GM23338 (cell line): Measurements from ENCODE around the gene TRIM52. TPM values are rescaled to one million over a fixed set of nuclear protein-coding genes. Genes with fewer than 3 reads are reported as not detected.

Source experiments
- ATAC-seq: fragments of 200-7000 bp; cut with Tn5 transposase; 3 replicates; pipeline ENCODE4 v1.9.1; 2020
- DNase-seq: peaks from one replicate; pipeline ENCODE4 v3.0.0-alpha.2; 2015; ENCODE audit warnings: low spot score
- H2AFZ ChIP-seq: fragments of 200-600 bp; sonication (generic); 2 replicates; pipeline ENCODE4 v1.8.0; 2016; ENCODE audit warnings: antibody characterized with exemption, mild to moderate bottlenecking, moderate library complexity
- H3F3A ChIP-seq: fragments of 200-600 bp; sonication (generic); replicated peaks from 2 replicates; pipeline ENCODE4 v1.8.0; 2017; ENCODE audit warnings: antibody characterized with exemption, mixed run types, low read depth
- H3K27ac ChIP-seq: fragments of 200-600 bp; sonication (generic); 2 replicates; pipeline ENCODE4 v1.6.1; 2016; ENCODE audit warnings: low read depth
- H3K27me3 ChIP-seq: fragments of 200-600 bp; sonication (generic); 2 replicates; pipeline ENCODE4 v1.8.0; 2016; ENCODE audit warnings: mild to moderate bottlenecking, mixed run types, moderate library complexity; ENCODE audit not compliant: insufficient read depth
- H3K36me3 ChIP-seq: fragments of 200-600 bp; sonication (generic); 2 replicates; pipeline ENCODE4 v1.8.0; 2016; ENCODE audit warnings: mild to moderate bottlenecking; ENCODE audit not compliant: insufficient read depth
- H3K4me1 ChIP-seq: fragments of 200-600 bp; sonication (generic); 2 replicates; pipeline ENCODE4 v1.8.0; 2016; ENCODE audit warnings: mild to moderate bottlenecking, moderate library complexity; ENCODE audit not compliant: insufficient read depth
- H3K4me2 ChIP-seq: fragments of 200-600 bp; sonication (generic); 2 replicates; pipeline ENCODE4 v1.7.1; 2017; ENCODE audit warnings: mixed run types
- H3K4me3 ChIP-seq: fragments of 200-600 bp; sonication (generic); 2 replicates; pipeline ENCODE4 v1.6.1; 2016; ENCODE audit warnings: mixed run types
- H3K79me2 ChIP-seq: fragments of 200-600 bp; sonication (generic); replicated peaks from 2 replicates; pipeline ENCODE4 v1.8.0; 2017; ENCODE audit warnings: mild to moderate bottlenecking; ENCODE audit not compliant: insufficient read depth
- H3K9me2 ChIP-seq: fragments of 200-600 bp; sonication (generic); 2 replicates; pipeline ENCODE4 v1.8.0; 2017; ENCODE audit not compliant: insufficient read depth
- H4K20me1 ChIP-seq: fragments of 200-600 bp; sonication (generic); replicated peaks from 2 replicates; pipeline ENCODE4 v1.8.0; 2017; ENCODE audit warnings: mild to moderate bottlenecking; ENCODE audit not compliant: insufficient read depth
- H3K27ac Mint-ChIP-seq: 2 replicates; pipeline ENCODE4 v1.8.0; 2020; ENCODE audit warnings: inconsistent platforms, mild to moderate bottlenecking, moderate library complexity, mixed read lengths
- H3K27me3 Mint-ChIP-seq: 3 replicates; pipeline ENCODE4 v1.8.0; 2022; ENCODE audit warnings: low read depth, mild to moderate bottlenecking, moderate library complexity, mixed read lengths, inconsistent platforms; ENCODE audit not compliant: insufficient read depth, poor library complexity
- H3K36me3 Mint-ChIP-seq: 3 replicates; pipeline ENCODE4 v1.8.0; 2021; ENCODE audit warnings: low read depth, mild to moderate bottlenecking, inconsistent platforms, moderate library complexity, mixed read lengths
- H3K4me1 Mint-ChIP-seq: 3 replicates; pipeline ENCODE4 v1.8.0; 2020; ENCODE audit warnings: mild to moderate bottlenecking, inconsistent platforms, mixed read lengths
- H3K4me3 Mint-ChIP-seq: 3 replicates; pipeline ENCODE4 v1.8.0; 2021; ENCODE audit warnings: moderate library complexity, mild to moderate bottlenecking, inconsistent platforms, mixed read lengths
- H3K9me3 Mint-ChIP-seq: 3 replicates; pipeline ENCODE4 v1.8.0; 2020; ENCODE audit warnings: moderate library complexity, mild to moderate bottlenecking, inconsistent platforms, mixed read lengths
- CREB1 ChIP-seq: fragments of 250-450 bp; sonication (Bioruptor Pico); IDR thresholded peaks from 2 replicates; pipeline ENCODE4 v1.5.0; 2020; ENCODE audit warnings: low read depth, mild to moderate bottlenecking, moderate library complexity
- EZH2phosphoT487 ChIP-seq: fragments of 200-600 bp; sonication (generic); IDR thresholded peaks from one replicate; pipeline ENCODE4 v1.8.1; 2018; ENCODE audit warnings: antibody characterized with exemption; ENCODE audit not compliant: unreplicated experiment
- JUNB ChIP-seq: IDR thresholded peaks from one replicate; pipeline ENCODE4 v1.6.1; 2016; ENCODE audit warnings: antibody characterized with exemption; ENCODE audit not compliant: unreplicated experiment
- POLR2AphosphoS5 ChIP-seq: IDR thresholded peaks from 2 replicates; pipeline ENCODE4 v1.6.1; 2016; ENCODE audit warnings: antibody characterized with exemption, low read depth
- polyA plus RNA-seq: library from polyadenylated mRNA; unstranded; fragments of >200 nt; fragmentation: Nextera tagmentation; extraction: Ambion mirVana; gene quantifications from 2 replicates; pipeline ENCODE4 v1.2.1, GENCODE V29; 2016
- total RNA-seq: library from RNA; depleted of rRNA; stranded (reverse); fragments of >200 nt; shearing (Covaris generic); gene quantifications from 2 replicates; pipeline ENCODE4 v1.2.3, GENCODE V29; 2014
- TF ChIP-seq, protein P1 (sequence below): IDR thresholded peaks from one replicate; pipeline ENCODE4 v1.6.1; 2018; ENCODE audit warnings: antibody characterized with exemption; ENCODE audit not compliant: unreplicated experiment
- TF ChIP-seq, protein P2 (sequence below), 2 experiments: fragments of 200-600 bp in 1 of 2; sonication (generic) in 1 of 2; conservative IDR thresholded peaks; 2 replicates each; pipeline versions ENCODE4 v1.5.1 to v1.6.1; 2016 to 2017; ENCODE audit warnings: antibody characterized with exemption in 2 of 2, low read depth in 2 of 2, mild to moderate bottlenecking in 2 of 2, moderate library complexity in 1 of 2
- TF ChIP-seq, protein P3 (sequence below): IDR thresholded peaks from 2 replicates; pipeline ENCODE4 v1.6.1; 2016; ENCODE audit warnings: antibody characterized with exemption

TRIM52 gene
- total and polyA plus RNA-seq, 2 experiments from 2014 or later = 6.2 to 8.1 TPM

DNA sequence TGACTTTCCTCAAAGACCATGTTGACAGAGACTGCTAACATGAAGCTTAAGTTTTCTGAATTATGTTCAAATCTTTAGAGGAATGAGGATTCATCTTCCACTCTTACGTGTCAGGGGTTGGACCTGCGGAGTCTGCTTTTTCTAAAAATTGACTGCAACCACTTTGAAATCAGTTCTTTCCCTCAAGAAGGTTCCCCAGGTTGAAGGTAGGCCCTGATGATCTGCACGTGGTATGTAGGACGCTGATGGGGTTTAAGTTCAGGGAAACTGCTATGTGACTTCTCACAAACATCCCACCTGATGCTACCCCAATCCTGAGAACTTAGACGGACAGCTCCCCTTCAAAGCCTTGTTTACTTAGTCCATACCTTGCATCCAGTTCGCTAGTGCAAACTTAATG, 24.5 kb downstream of the TRIM52 start:
- TF ChIP-seq, protein P1, sequence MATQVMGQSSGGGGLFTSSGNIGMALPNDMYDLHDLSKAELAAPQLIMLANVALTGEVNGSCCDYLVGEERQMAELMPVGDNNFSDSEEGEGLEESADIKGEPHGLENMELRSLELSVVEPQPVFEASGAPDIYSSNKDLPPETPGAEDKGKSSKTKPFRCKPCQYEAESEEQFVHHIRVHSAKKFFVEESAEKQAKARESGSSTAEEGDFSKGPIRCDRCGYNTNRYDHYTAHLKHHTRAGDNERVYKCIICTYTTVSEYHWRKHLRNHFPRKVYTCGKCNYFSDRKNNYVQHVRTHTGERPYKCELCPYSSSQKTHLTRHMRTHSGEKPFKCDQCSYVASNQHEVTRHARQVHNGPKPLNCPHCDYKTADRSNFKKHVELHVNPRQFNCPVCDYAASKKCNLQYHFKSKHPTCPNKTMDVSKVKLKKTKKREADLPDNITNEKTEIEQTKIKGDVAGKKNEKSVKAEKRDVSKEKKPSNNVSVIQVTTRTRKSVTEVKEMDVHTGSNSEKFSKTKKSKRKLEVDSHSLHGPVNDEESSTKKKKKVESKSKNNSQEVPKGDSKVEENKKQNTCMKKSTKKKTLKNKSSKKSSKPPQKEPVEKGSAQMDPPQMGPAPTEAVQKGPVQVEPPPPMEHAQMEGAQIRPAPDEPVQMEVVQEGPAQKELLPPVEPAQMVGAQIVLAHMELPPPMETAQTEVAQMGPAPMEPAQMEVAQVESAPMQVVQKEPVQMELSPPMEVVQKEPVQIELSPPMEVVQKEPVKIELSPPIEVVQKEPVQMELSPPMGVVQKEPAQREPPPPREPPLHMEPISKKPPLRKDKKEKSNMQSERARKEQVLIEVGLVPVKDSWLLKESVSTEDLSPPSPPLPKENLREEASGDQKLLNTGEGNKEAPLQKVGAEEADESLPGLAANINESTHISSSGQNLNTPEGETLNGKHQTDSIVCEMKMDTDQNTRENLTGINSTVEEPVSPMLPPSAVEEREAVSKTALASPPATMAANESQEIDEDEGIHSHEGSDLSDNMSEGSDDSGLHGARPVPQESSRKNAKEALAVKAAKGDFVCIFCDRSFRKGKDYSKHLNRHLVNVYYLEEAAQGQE = no peak
- TF ChIP-seq CREB1 (CRISPR knock-in tag) (no peak), JUNB (no peak), EZH2phosphoT487 (no peak)
- TF ChIP-seq, protein P2, sequence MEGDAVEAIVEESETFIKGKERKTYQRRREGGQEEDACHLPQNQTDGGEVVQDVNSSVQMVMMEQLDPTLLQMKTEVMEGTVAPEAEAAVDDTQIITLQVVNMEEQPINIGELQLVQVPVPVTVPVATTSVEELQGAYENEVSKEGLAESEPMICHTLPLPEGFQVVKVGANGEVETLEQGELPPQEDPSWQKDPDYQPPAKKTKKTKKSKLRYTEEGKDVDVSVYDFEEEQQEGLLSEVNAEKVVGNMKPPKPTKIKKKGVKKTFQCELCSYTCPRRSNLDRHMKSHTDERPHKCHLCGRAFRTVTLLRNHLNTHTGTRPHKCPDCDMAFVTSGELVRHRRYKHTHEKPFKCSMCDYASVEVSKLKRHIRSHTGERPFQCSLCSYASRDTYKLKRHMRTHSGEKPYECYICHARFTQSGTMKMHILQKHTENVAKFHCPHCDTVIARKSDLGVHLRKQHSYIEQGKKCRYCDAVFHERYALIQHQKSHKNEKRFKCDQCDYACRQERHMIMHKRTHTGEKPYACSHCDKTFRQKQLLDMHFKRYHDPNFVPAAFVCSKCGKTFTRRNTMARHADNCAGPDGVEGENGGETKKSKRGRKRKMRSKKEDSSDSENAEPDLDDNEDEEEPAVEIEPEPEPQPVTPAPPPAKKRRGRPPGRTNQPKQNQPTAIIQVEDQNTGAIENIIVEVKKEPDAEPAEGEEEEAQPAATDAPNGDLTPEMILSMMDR (conservative IDR thresholded peaks at IDR 0.05; ENCODE audit: low read depth in 2 of 2) = no peak
- H3K4me1 Mint-ChIP-seq = peaks cover 32% of the 10 kb centered on the region

DNA sequence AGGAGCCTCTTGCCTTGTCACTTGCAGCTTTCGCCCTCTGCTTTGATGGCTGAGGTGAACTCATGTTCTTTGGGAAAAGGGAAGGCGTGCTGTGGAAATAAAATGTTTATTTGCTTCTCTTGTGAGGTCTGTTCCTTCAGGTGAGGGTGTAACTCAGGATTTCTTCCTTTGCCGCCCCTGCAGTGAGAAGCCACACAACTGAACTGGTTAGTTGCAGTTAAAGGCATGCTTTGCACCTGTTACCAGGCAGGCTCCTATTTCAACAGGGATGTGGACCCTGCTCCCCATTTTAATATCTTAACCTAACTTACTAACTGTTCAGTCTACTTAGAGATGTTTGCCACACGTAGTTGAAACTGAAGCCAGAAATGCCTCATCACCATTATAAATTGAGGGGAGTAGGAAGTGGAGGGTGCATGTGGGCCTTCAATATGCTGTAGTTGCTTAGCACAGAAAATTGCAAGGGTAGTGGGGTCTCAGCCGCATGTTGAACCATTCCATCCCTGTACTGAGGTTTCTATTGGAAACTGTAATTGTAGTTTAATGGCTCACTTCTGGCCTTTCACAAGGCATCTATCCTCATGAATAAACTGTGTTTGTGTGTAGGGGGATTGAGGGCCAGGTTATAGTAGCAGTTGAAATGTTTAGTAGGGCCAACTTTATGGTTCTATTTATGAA, 25.1 kb downstream of the TRIM52 start:
- H3K4me2 ChIP-seq = no peak overlapping the region
- ATAC-seq (peak; percentile 4), DNase-seq (no peak)
- H3F3A ChIP-seq = peaks cover 61% of the 10 kb centered on the region
- no peaks in the 10 kb centered on the region for H3K9me2 ChIP-seq
- peak overlapping the region; percentile 86 for H3K27ac ChIP-seq
- H3K27me3 Mint-ChIP-seq = peaks cover 46% of the 10 kb centered on the region
- no peak overlapping the region for H3K4me3 Mint-ChIP-seq
- H3K79me2 ChIP-seq = peaks cover 28% of the 10 kb centered on the region
- peaks cover 10% of the 10 kb centered on the region for H3K4me1 ChIP-seq
- peak overlapping the region; percentile 83; the same call in 1 of the 2 replicates for H3K27ac Mint-ChIP-seq
- TF ChIP-seq POLR2AphosphoS5 (peak; percentile 77), CREB1 (CRISPR knock-in tag) (no peak)
- TF ChIP-seq, protein P3, sequence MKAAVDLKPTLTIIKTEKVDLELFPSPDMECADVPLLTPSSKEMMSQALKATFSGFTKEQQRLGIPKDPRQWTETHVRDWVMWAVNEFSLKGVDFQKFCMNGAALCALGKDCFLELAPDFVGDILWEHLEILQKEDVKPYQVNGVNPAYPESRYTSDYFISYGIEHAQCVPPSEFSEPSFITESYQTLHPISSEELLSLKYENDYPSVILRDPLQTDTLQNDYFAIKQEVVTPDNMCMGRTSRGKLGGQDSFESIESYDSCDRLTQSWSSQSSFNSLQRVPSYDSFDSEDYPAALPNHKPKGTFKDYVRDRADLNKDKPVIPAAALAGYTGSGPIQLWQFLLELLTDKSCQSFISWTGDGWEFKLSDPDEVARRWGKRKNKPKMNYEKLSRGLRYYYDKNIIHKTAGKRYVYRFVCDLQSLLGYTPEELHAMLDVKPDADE = peak; percentile 50; the same call in 1 of the 2 replicates
- no peaks in the 10 kb centered on the region for H3K27me3 ChIP-seq
- H3K9me3 Mint-ChIP-seq = peaks cover 6% of the 10 kb centered on the region; the same call in 1 of the 3 replicates
- H3K36me3 ChIP-seq = peaks cover 52% of the 10 kb centered on the region
- no peak overlapping the region for H3K4me3 ChIP-seq
- H4K20me1 ChIP-seq = peaks cover 50% of the 10 kb centered on the region
- peaks cover 86% of the 10 kb centered on the region for H3K36me3 Mint-ChIP-seq
- H2AFZ ChIP-seq = no peak overlapping the region
- H3K4me1 Mint-ChIP-seq = peaks cover 25% of the 10 kb centered on the region

More for the DNA sequence above, 24.5 kb downstream of the TRIM52 start:
- Histone ChIP-seq H2AFZ (no peak overlapping the region), H4K20me1 (peaks cover 56% of the 10 kb centered on the region), H3K4me2 (no peak overlapping the region), H3K4me1 (peaks cover 16% of the 10 kb centered on the region), H3K36me3 (peaks cover 58% of the 10 kb centered on the region), H3K27me3 (no peaks in the 10 kb centered on the region), H3F3A (peaks cover 68% of the 10 kb centered on the region), H3K79me2 (peaks cover 34% of the 10 kb centered on the region), H3K4me3 (no peak overlapping the region), H3K27ac (peak overlapping the region; percentile 86), H3K9me2 (no peaks in the 10 kb centered on the region)
- peaks cover 87% of the 10 kb centered on the region for H3K36me3 Mint-ChIP-seq
- peak overlapping the region; percentile 8; the same call in 1 of the 3 replicates for H3K4me3 Mint-ChIP-seq
- DNase-seq (no peak), ATAC-seq (no peak)
- no peak overlapping the region for H3K27ac Mint-ChIP-seq
- H3K27me3 Mint-ChIP-seq = peaks cover 50% of the 10 kb centered on the region
- H3K9me3 Mint-ChIP-seq = peaks cover 6% of the 10 kb centered on the region; the same call in 1 of the 3 replicates
